ENCODE results near the gene CST4. TPM values are rescaled to one million over a fixed set of nuclear protein-coding genes. Genes with fewer than 3 reads are reported as not detected.
A peak's percentile ranks its signal among the peaks of the same experiment; 100 is the strongest.

Gene CST4
- total and polyA plus RNA-seq, 8 donors: not detected

- Histone ChIP-seq H3K9me3 (no peaks in the 10 kb centered on the region), H3K4me3 (no peak overlapping the region), H3K4me1 (peaks cover 16 to 42% of the 10 kb centered on the region in 2 donors), H3K36me3 (no peaks in the 10 kb centered on the region), H3K27me3 (peaks cover 0 to 9% of the 10 kb centered on the region in 2 donors), H3K27ac (no peak overlapping the region)
- no peak for TF ChIP-seq CTCF (IDR thresholded peaks at IDR 0.05)
- DNase-seq (no peak), ATAC-seq (no peak)
- intact Hi-C loops (cut with DNase I): no loop called here
These were observed 48.7 kb downstream of the CST4 start for GRCh38 chr20:23640018-23640601.

- ATAC-seq (no peak), DNase-seq (no peak)
- Histone ChIP-seq H3K4me3 (no peak overlapping the region), H3K27me3 (peaks cover 0 to 9% of the 10 kb centered on the region in 2 donors), H3K36me3 (peaks cover 0 to 5% of the 10 kb centered on the region in 2 donors), H3K9me3 (no peaks in the 10 kb centered on the region), H3K4me1 (peaks cover 16 to 48% of the 10 kb centered on the region in 2 donors), H3K27ac (no peak overlapping the region)
- intact Hi-C loops (cut with DNase I): no loop called here
- no peak for TF ChIP-seq CTCF (IDR thresholded peaks at IDR 0.05)
These were observed 49.3 kb downstream of the CST4 start for GRCh38 chr20:23639490-23639958.

GRCh38 chr20:23638309-23638708 is 50.5 kb downstream of the CST4 start:
- no peaks in the 10 kb centered on the region for H3K9me3 ChIP-seq
- peaks cover 0 to 17% of the 10 kb centered on the region in 2 donors for H3K36me3 ChIP-seq
- H3K27ac ChIP-seq: no peak overlapping the region
- TF ChIP-seq CTCF (IDR thresholded peaks at IDR 0.05): no peak
- peaks cover 0 to 9% of the 10 kb centered on the region in 2 donors for H3K27me3 ChIP-seq
- no peak for ATAC-seq
- no peak for DNase-seq
- peaks cover 16 to 44% of the 10 kb centered on the region in 2 donors for H3K4me1 ChIP-seq
- H3K4me3 ChIP-seq: no peak overlapping the region
- intact Hi-C loops (cut with DNase I): no loop called here

- ATAC-seq: peak; percentile 95
- peaks cover 16 to 38% of the 10 kb centered on the region in 2 donors for H3K4me1 ChIP-seq
- no peaks in the 10 kb centered on the region for H3K9me3 ChIP-seq
- H3K27me3 ChIP-seq: peaks cover 0 to 9% of the 10 kb centered on the region in 2 donors
- DNase-seq: peak; percentile 64 to 96 (median 89)
- peak within 1 kb of the TSS; percentile 77 to 83 for H3K4me3 ChIP-seq
- H3K36me3 ChIP-seq: peaks cover 0 to 25% of the 10 kb centered on the region in 2 donors
- no peak for TF ChIP-seq CTCF (IDR thresholded peaks at IDR 0.05)
- peak within 1 kb of the TSS; percentile 80 to 95 for H3K27ac ChIP-seq
- intact Hi-C loops (cut with DNase I): no loop called here
These were observed 51.3 kb downstream of the CST4 start, which contains the start of gene CST3 for GRCh38 chr20:23637282-23638221. Gene CST3, minus strand, starts transcription at chr20:23637955. Its CDS starts 93 bp downstream, at chr20:23637862.

GRCh38 chr20:23636908-23637281 is 51.9 kb downstream of the CST4 start:
- Histone ChIP-seq H3K27ac (peak overlapping the region; percentile 80 to 95), H3K27me3 (peaks cover 0 to 9% of the 10 kb centered on the region in 2 donors), H3K4me1 (peaks cover 12 to 38% of the 10 kb centered on the region in 2 donors), H3K9me3 (no peaks in the 10 kb centered on the region), H3K36me3 (peaks cover 0 to 31% of the 10 kb centered on the region in 2 donors), H3K4me3 (peak overlapping the region; percentile 77 to 83)
- TF ChIP-seq CTCF (IDR thresholded peaks at IDR 0.05): no peak
- intact Hi-C loops (cut with DNase I): no loop called here
- ATAC-seq: no peak
- DNase-seq: no peak

All from left lung (tissue), 10 donors.